GM21786 (cell line): ENCODE data around the gene PROB1.
"Not testable (repeated sequence)": the region's sequence is repeated elsewhere in the genome, so short reads cannot be mapped to it uniquely, and the experiment has no call there.

Experiments used
- ATAC-seq: cut with Tn5 transposase; IDR thresholded peaks from one replicate; pipeline ENCODE4 v1.9.1; 2021; ENCODE audit not compliant: unreplicated experiment

The PROB1 gene

DNA sequence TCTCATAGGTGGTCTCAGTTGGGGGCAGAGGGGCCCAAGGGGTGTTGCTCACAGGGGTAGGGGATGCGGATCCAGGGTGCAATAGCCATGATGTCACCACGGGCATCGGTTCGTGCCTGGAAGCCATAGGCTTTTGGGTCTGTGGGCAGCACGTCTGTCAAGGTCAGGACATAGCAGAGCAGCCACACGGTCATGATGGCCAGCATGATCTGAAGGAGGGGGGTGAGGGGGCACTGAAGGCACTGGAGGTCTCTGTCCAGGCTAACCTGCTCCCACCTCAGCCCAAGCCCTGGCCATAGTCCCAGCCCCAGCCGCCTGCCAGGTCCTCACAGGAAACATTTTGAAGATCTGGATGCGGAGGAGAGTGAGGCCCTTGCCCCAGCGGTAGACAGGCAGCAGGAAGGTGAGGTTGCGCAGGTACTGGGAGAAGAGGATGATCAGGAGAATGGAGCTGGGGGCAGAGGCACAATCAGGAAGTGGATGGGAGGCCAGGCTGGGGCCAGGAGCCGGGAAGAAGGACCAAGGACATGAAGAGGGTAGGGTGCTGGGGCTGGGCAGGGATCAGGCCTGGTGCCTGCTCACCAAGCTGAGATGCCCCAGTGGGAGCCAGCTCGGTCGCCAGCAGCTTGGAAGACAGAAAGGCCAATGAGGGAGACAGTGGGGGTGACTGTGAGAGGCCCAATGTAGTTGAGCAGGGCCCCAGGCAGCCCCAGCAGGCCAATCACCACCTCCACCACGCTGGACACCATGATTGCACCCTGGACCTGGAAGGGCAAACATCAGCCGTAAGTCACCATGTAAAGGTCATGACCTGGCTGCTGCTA lies 15.1 kb downstream of the PROB1 start:
- ATAC-seq: no peak

- no peak for ATAC-seq
These were observed 16.0 kb downstream of the PROB1 start for GRCh38 chr5:139378941-139379361.

DNA sequence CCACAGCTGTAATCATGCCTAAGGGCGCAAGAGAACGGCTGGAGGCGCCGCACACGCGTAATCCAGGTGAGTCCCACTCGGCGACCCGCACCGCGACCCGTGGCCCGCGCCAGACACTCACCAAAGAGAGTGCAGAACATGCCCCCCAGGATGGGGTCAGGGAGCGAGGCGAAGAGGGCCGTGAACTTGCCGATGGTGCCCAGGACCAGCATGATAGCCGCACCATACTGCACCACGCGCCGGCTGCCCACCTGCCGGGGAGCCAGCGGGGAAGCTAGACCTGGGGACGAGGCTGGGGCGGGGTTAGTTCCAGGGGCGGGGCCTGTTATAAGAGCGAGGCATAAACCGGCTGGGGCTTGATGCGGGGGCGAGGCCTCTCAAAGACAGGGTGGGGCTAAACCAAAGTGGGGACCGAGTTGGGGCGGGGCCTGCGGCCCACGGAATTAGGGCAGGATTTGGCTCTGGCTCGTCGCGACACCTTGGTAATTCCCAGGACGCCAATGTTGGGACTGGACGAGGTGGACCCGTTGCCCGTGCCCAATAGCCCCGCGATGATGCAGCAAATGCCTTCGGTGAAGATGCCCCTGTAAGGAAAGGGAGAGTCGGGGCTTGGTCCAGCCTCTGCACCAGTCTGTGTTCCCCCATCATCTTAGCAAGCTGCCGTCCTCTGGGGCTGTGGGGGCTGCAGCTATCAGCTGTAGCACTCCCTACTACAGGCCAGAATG lies 16.6 kb downstream of the PROB1 start:
- ATAC-seq: no peak

GRCh38 chr5:139377226-139377625 lies 17.7 kb downstream of the PROB1 start:
- ATAC-seq: no peak

DNA sequence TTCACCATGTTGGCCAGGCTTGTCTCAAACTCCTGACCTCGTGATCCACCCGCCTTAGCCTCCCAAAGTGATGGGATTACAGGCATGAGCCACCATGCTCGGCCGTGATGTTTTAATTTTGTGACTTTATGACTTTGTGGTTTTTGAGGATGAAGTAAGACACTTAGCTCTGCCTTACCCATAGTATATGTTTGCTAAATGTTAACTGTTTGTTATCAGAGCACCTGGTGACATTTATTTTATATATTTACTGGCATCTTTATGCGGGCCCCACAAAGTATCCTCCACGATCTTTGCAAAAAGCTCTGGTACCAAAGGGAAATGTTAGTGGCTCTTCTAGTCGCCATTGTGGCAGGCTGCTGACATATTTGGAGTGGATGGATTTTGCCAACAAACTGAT lies 18.5 kb downstream of the PROB1 start:
- ATAC-seq: no peak

GRCh38 chr5:139374909-139375308 lies 20.0 kb downstream of the PROB1 start:
- no peak for ATAC-seq

GRCh38 chr5:139371482-139372435 lies 23.1 kb downstream of the PROB1 start:
- no peak for ATAC-seq

- no peak for ATAC-seq
These were observed 25.7 kb downstream of the PROB1 start for GRCh38 chr5:139369181-139369580.

GRCh38 chr5:139368613-139369012 lies 26.3 kb downstream of the PROB1 start:
- no peak for ATAC-seq

DNA sequence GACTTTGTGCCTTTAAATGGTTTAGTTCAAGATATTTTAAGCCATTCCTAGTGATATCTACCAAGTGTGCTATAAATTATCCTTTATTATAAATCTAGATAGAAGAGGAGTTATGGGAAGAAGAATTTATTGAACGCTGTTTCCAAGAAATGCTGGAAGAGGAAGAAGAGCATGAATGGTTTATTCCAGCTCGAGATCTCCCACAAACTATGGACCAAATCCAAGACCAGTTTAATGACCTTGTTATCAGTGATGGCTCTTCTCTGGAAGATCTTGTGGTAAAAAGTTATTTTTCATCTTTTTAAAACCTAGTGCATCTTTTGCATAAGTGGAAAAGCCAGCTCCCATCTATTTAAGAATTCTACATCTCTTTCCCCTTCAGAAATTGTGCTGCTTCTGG lies 30.4 kb downstream of the PROB1 start:
- no peak for ATAC-seq

DNA sequence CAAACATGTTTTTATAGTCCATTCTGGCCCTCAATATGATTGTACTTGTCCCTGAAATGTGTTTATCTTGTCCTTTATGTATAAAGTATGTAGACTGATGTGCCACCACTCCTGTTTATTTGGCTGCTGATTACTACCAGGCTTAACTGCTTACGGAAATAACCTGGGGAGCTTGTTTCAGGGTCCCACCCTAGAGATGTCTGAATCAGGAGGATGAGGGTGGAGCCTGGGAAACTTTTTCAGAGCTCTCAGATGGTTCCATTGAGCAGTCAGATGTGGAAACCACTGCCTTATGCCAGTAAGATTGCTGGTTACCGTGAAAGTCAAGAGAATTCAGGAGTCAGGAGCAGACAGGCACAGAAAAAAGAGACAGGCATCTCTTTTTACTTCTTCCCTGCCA lies 31.0 kb downstream of the PROB1 start:
- no peak for ATAC-seq

GRCh38 chr5:139361835-139362429 lies 33.0 kb downstream of the PROB1 start:
- no peak for ATAC-seq

- no peak for ATAC-seq
These were observed 34.5 kb downstream of the PROB1 start for GRCh38 chr5:139360384-139360783.

DNA sequence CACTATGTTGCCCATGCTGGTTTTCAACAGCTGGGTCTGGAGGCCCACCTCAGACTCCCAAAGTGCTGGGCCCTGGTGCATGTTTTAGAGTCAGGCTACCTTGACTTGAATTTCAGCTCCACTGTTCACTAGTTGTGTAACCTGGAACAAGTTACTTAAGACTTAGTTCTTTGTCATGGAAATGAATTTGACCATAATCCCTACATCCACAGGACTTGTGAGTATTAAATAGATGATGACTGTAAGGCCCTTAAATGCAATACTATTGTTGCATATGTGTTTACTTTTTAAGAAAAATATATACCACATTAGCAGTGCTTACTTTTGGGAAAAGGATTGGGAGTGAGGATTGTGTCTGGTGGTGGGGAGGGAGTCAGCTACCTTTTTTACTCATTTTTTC lies 36.8 kb downstream of the PROB1 start:
- ATAC-seq: no peak

DNA sequence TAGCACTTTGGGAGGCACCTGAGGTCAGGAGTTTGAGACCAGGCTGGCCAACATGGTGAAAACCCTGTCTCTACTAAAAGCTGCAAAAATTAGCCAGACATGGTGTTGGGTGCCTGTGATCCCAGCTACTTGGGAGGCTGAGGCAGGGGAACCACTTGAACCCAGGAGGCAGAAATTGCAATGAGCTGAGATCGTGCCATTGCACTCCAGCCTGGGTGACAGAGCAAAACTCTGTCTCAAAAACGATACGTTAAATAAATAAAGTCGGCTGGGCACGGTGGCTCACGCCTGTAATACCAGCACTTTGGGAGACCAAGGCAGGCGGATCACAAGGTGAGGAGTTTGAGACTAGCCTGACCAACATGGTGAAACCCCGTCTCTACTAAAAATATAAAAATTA lies 39.0 kb downstream of the PROB1 start:
- ATAC-seq: not testable (repeated sequence)

- ATAC-seq: no peak
These were observed 40.7 kb downstream of the PROB1 start for GRCh38 chr5:139354186-139354585.

DNA sequence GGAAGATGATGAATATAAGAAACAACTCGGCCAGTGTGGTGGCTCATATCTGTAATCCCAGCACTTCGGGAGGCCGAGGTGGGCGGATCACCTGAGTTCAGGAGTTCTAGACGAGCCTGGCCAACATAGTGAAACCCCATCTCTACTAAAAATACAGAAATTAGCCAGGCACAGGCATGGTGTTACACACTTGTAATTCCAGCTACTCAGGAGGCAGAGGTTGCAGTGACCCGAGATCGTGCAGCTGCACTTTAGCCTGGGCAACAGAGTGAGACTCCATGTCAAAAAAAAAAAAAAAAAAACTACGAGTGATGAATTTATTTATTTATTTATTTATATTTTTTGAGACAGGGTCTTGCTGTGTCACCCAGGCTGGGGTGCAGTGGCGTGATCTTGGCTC lies 47.0 kb downstream of the PROB1 start:
- not testable (repeated sequence) for ATAC-seq

DNA sequence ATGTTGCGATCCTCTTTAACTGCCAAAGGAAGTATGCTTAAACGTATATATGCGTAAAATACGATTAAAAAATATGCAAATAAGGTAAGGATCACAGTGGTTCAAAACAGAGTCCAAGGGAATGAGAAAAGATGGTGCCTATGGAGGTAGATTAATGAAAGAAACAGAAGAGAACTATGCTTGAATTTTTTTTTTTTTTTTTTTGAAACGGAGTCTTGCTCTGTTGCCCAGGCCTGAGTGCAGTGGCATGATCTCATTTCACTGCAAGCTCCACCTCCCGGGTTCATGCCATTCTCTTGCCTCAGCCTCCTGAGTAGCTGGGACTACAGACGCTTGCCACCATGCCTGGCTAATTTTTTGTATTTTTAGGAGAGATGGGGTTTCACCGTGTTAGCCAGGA lies 49.5 kb downstream of the PROB1 start:
- not testable (repeated sequence) for ATAC-seq

- ATAC-seq: no peak
These were observed 50.7 kb downstream of the PROB1 start for GRCh38 chr5:139344177-139344576.

GRCh38 chr5:139343476-139343875 lies 51.4 kb downstream of the PROB1 start:
- no peak for ATAC-seq

- peak; percentile 37 for ATAC-seq
These were observed 52.5 kb downstream of the PROB1 start for GRCh38 chr5:139342423-139342723.
